KMS-11 (cell line): ENCODE results near the gene HTT.
A peak's percentile ranks its signal among the peaks of the same experiment; 100 is the strongest.

Source experiments
- H2AFZ ChIP-seq: fragments of 200-600 bp; sonication (generic); 2 replicates; pipeline ENCODE4 v1.6.1; 2016; ENCODE audit warnings: antibody characterized with exemption, mixed run types, low read depth
- H3K27ac ChIP-seq: fragments of 200-600 bp; sonication (generic); 2 replicates; pipeline ENCODE4 v1.6.1; 2016; ENCODE audit warnings: mild to moderate bottlenecking, mixed run types
- H3K27me3 ChIP-seq: fragments of 200-600 bp; sonication (generic); 2 replicates; pipeline ENCODE4 v1.6.1; 2017; ENCODE audit warnings: mild to moderate bottlenecking, low read depth, mixed run types, moderate library complexity; ENCODE audit not compliant: insufficient read depth
- H3K36me3 ChIP-seq: fragments of 200-600 bp; sonication (generic); 2 replicates; pipeline ENCODE4 v1.6.1; 2017; ENCODE audit warnings: mild to moderate bottlenecking, mixed run types; ENCODE audit not compliant: insufficient read depth
- H3K4me1 ChIP-seq: fragments of 200-600 bp; sonication (generic); 2 replicates; pipeline ENCODE4 v1.6.1; 2016; ENCODE audit warnings: mild to moderate bottlenecking, low read depth, mixed run types; ENCODE audit not compliant: poor library complexity, severe bottlenecking
- H3K4me2 ChIP-seq: fragments of 200-600 bp; sonication (generic); 2 replicates; pipeline ENCODE4 v1.7.0; 2016; ENCODE audit warnings: mild to moderate bottlenecking, mixed run types
- H3K4me3 ChIP-seq: fragments of 200-600 bp; sonication (generic); IDR thresholded peaks from 2 replicates; pipeline ENCODE4 v1.6.1; 2017; ENCODE audit warnings: low read depth, low read length, mixed read lengths; ENCODE audit not compliant: insufficient read depth
- H3K79me2 ChIP-seq: fragments of 200-600 bp; sonication (generic); 2 replicates; pipeline ENCODE4 v1.6.1; 2016; ENCODE audit warnings: low read depth, mixed run types; ENCODE audit not compliant: insufficient read depth
- H3K9ac ChIP-seq: fragments of 200-600 bp; sonication (generic); 2 replicates; pipeline ENCODE4 v1.6.1; 2016; ENCODE audit warnings: mild to moderate bottlenecking, mixed run types
- H4K20me1 ChIP-seq: fragments of 200-600 bp; sonication (generic); 2 replicates; pipeline ENCODE4 v1.6.1; 2016; ENCODE audit warnings: mild to moderate bottlenecking, mixed run types; ENCODE audit not compliant: insufficient read depth
- TF ChIP-seq, protein P1 (sequence below): fragments of 200-600 bp; sonication (generic); conservative IDR thresholded peaks from 2 replicates; pipeline ENCODE4 v1.6.1; 2017; ENCODE audit warnings: low read depth, mild to moderate bottlenecking, antibody characterized with exemption, low read length, moderate library complexity, mixed read lengths

Gene HTT

DNA sequence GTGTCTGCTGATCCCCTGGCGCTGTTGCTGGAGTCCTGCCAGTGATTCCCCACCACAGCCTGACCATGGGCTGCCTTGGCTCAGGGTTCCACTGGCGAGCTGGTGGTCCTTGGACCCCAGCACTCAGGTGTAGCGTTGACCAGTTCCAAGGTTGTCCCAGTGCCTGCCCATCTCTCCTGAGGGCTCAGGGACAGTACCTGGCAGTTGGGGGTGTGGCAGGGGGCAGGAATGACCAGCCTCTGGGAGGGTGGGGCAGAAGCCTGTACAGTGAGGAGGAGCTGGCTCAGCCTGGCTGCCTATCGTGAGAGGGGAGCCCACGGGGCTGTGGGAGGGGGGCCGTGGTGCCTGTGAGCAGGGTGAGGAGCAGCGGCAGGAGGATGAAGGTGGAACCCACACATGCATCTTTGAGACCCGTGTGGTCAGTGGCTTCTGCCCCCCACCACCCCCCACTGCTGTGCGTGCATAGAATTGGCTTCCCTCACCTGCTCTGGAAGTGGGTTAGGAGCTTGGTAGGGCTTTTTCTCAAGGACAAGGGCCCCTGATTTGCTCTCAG is 161.9 kb downstream of the HTT start:
- Histone ChIP-seq H3K4me3 (no peak overlapping the region), H3K36me3 (no peaks in the 10 kb centered on the region), H3K27ac (no peak overlapping the region), H3K4me2 (no peak overlapping the region), H3K9ac (no peak overlapping the region), H3K79me2 (no peaks in the 10 kb centered on the region), H4K20me1 (no peaks in the 10 kb centered on the region), H2AFZ (no peak overlapping the region), H3K27me3 (no peaks in the 10 kb centered on the region), H3K4me1 (peaks cover 36% of the 10 kb centered on the region)
- TF ChIP-seq, protein P1, sequence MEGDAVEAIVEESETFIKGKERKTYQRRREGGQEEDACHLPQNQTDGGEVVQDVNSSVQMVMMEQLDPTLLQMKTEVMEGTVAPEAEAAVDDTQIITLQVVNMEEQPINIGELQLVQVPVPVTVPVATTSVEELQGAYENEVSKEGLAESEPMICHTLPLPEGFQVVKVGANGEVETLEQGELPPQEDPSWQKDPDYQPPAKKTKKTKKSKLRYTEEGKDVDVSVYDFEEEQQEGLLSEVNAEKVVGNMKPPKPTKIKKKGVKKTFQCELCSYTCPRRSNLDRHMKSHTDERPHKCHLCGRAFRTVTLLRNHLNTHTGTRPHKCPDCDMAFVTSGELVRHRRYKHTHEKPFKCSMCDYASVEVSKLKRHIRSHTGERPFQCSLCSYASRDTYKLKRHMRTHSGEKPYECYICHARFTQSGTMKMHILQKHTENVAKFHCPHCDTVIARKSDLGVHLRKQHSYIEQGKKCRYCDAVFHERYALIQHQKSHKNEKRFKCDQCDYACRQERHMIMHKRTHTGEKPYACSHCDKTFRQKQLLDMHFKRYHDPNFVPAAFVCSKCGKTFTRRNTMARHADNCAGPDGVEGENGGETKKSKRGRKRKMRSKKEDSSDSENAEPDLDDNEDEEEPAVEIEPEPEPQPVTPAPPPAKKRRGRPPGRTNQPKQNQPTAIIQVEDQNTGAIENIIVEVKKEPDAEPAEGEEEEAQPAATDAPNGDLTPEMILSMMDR = no peak

DNA sequence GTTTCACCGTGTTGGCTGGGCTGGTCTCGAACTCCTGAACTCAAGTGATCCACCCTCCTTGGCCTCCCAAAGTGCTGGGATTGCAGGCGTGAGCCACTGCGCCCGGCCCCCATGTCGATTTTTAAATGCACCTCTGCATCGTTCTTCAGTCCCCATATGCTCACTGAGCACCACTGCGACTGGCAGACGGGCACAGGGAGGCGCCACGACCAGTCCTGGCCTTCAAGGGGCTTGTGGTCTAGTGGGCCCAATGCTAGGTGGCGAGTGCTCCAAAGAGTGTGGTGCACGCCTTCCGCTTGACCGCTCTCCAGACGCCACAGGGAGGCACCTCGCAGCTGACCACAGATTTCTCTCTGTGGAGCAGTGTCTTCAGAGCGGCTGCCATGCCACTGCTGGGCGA is 162.8 kb downstream of the HTT start:
- Histone ChIP-seq H3K27ac (peak overlapping the region; percentile 96), H3K79me2 (no peaks in the 10 kb centered on the region), H3K4me3 (no peak overlapping the region), H3K36me3 (no peaks in the 10 kb centered on the region), H3K4me2 (peak overlapping the region; percentile 91; the same call in 1 of the 2 replicates), H2AFZ (no peak overlapping the region), H3K4me1 (peaks cover 36% of the 10 kb centered on the region), H4K20me1 (no peaks in the 10 kb centered on the region), H3K9ac (no peak overlapping the region), H3K27me3 (no peaks in the 10 kb centered on the region)
- TF ChIP-seq, protein P1 = no peak

DNA sequence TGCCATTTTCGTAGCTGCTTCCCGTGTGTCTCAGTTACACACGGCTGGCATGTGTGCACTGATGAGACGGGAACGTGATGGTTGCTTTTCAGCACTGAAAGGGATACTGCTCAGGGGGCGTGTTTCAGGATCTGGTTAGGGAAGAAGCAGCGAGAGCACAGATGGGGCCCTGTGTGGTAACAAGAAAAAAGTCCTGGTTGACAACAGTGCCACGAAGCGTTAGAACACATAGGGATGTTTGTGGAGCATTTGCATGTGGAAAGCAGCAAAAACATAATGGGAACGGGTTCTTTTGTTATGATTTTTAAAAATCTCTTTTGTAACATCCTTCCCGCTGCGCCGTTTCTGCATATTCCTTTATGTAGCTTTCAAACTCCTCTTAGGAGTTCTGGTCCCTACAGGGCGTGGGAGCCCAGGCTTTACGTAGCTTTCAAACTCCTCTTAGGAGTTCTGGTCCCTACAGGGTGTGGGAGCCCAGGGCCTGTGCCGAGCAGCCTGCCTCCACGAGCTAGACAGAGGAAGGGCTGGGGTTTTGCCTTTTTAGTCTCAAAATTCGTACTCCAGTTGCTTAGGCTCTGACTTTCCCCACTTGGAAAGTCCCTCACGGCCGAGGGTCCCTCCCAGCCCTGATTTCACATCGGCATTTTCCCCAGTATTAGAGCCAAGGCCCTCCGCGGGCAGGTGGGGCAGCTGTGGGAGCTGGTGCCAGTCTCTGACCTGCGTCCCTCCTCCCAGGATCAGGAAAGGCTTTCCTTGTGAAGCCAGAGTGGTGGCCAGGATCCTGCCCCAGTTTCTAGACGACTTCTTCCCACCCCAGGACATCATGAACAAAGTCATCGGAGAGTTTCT is 163.5 kb downstream of the HTT start:
- Histone ChIP-seq H3K79me2 (no peaks in the 10 kb centered on the region), H3K4me2 (peak overlapping the region; percentile 91), H2AFZ (peak overlapping the region; percentile 34; the same call in 1 of the 2 replicates), H3K27ac (peak overlapping the region; percentile 96), H3K27me3 (no peaks in the 10 kb centered on the region), H3K4me1 (peaks cover 36% of the 10 kb centered on the region), H3K9ac (peak overlapping the region; percentile 83), H4K20me1 (no peaks in the 10 kb centered on the region), H3K4me3 (no peak overlapping the region), H3K36me3 (no peaks in the 10 kb centered on the region)
- TF ChIP-seq, protein P1 = no peak

GRCh38 chr4:3238721-3239120 is 164.2 kb downstream of the HTT start:
- Histone ChIP-seq H3K4me1 (peaks cover 36% of the 10 kb centered on the region), H3K4me2 (peak overlapping the region; percentile 67), H3K79me2 (no peaks in the 10 kb centered on the region), H2AFZ (peak overlapping the region; percentile 57; the same call in 1 of the 2 replicates), H3K9ac (peak overlapping the region; percentile 83), H4K20me1 (no peaks in the 10 kb centered on the region), H3K36me3 (no peaks in the 10 kb centered on the region), H3K4me3 (peak overlapping the region; percentile 42), H3K27me3 (no peaks in the 10 kb centered on the region), H3K27ac (peak overlapping the region; percentile 96)
- TF ChIP-seq, protein P1 = no peak
